MG63 (cell line): ENCODE data around the gene HAUS3. TPM values are rescaled to one million over a fixed set of nuclear protein-coding genes. Genes with fewer than 3 reads are reported as not detected.

Experiments used
- DNase-seq: peaks from one replicate; pipeline ENCODE4 v3.0.0-alpha.2; 2020
- H3K27me3 ChIP-seq: fragments of 250-450 bp; sonication (Bioruptor Pico); 2 replicates; pipeline ENCODE4 v1.5.1; 2020; ENCODE audit warnings: mild to moderate bottlenecking, moderate library complexity
- H3K36me3 ChIP-seq: fragments of 250-450 bp; sonication (Bioruptor Pico); 2 replicates; pipeline ENCODE4 v1.5.1; 2020; ENCODE audit warnings: mild to moderate bottlenecking, moderate library complexity
- H3K4me3 ChIP-seq: fragments of 250-450 bp; sonication (Bioruptor Pico); 2 replicates; pipeline ENCODE4 v1.5.1; 2020; ENCODE audit warnings: mild to moderate bottlenecking, moderate library complexity
- H3K9me3 ChIP-seq: fragments of 250-450 bp; sonication (Bioruptor Pico); 2 replicates; pipeline ENCODE4 v1.5.1; 2020; ENCODE audit warnings: mild to moderate bottlenecking, moderate library complexity
- total RNA-seq: library from RNA; depleted of rRNA; stranded (reverse); fragments of >200 nt; shearing (Covaris generic); gene quantifications from 2 replicates; pipeline ENCODE4 v1.2.3, GENCODE V29; 2014; ENCODE audit warnings: low replicate concordance

The HAUS3 gene
- total RNA-seq, 1 experiment from 2014 or later: 7.7 TPM

- H3K9me3 ChIP-seq: no peaks in the 10 kb centered on the region
- H3K4me3 ChIP-seq: no peak overlapping the region
- no peaks in the 10 kb centered on the region for H3K27me3 ChIP-seq
- DNase-seq: no peak
- H3K36me3 ChIP-seq: no peaks in the 10 kb centered on the region
These were observed 17.2 kb upstream of the HAUS3 start for GRCh38 chr4:2259036-2259540.

GRCh38 chr4:2258091-2259035, 16.4 kb upstream of the HAUS3 start:
- H3K9me3 ChIP-seq: no peaks in the 10 kb centered on the region
- no peak for DNase-seq
- H3K36me3 ChIP-seq: no peaks in the 10 kb centered on the region
- H3K4me3 ChIP-seq: no peak overlapping the region
- H3K27me3 ChIP-seq: no peaks in the 10 kb centered on the region

GRCh38 chr4:2257361-2258081, 15.6 kb upstream of the HAUS3 start:
- no peak for DNase-seq
- no peak overlapping the region for H3K4me3 ChIP-seq
- H3K9me3 ChIP-seq: no peaks in the 10 kb centered on the region
- no peaks in the 10 kb centered on the region for H3K27me3 ChIP-seq
- H3K36me3 ChIP-seq: no peaks in the 10 kb centered on the region

- no peaks in the 10 kb centered on the region for H3K9me3 ChIP-seq
- no peaks in the 10 kb centered on the region for H3K27me3 ChIP-seq
- H3K4me3 ChIP-seq: no peak overlapping the region
- no peak for DNase-seq
- no peaks in the 10 kb centered on the region for H3K36me3 ChIP-seq
These were observed 14.9 kb upstream of the HAUS3 start for GRCh38 chr4:2256781-2257191.

GRCh38 chr4:2256156-2256731, 14.3 kb upstream of the HAUS3 start:
- Histone ChIP-seq H3K27me3 (no peaks in the 10 kb centered on the region), H3K4me3 (no peak overlapping the region), H3K36me3 (no peaks in the 10 kb centered on the region), H3K9me3 (no peaks in the 10 kb centered on the region)
- no peak for DNase-seq

- no peak overlapping the region for H3K4me3 ChIP-seq
- H3K9me3 ChIP-seq: no peaks in the 10 kb centered on the region
- DNase-seq: no peak
- no peaks in the 10 kb centered on the region for H3K27me3 ChIP-seq
- H3K36me3 ChIP-seq: no peaks in the 10 kb centered on the region
These were observed 13.7 kb upstream of the HAUS3 start for GRCh38 chr4:2255501-2256155.

GRCh38 chr4:2254665-2255500, 13.0 kb upstream of the HAUS3 start:
- no peak for DNase-seq
- Histone ChIP-seq H3K4me3 (no peak overlapping the region), H3K36me3 (no peaks in the 10 kb centered on the region), H3K27me3 (no peaks in the 10 kb centered on the region), H3K9me3 (no peaks in the 10 kb centered on the region)

- Histone ChIP-seq H3K9me3 (no peaks in the 10 kb centered on the region), H3K27me3 (no peaks in the 10 kb centered on the region), H3K4me3 (no peak overlapping the region), H3K36me3 (no peaks in the 10 kb centered on the region)
- DNase-seq: no peak
These were observed 11.5 kb upstream of the HAUS3 start for GRCh38 chr4:2253160-2254084.

- Histone ChIP-seq H3K27me3 (no peaks in the 10 kb centered on the region), H3K36me3 (no peaks in the 10 kb centered on the region), H3K9me3 (no peaks in the 10 kb centered on the region), H3K4me3 (no peak overlapping the region)
- no peak for DNase-seq
These were observed 10.7 kb upstream of the HAUS3 start for GRCh38 chr4:2252530-2253091.

- Histone ChIP-seq H3K27me3 (no peaks in the 10 kb centered on the region), H3K9me3 (no peaks in the 10 kb centered on the region), H3K4me3 (no peak overlapping the region), H3K36me3 (no peaks in the 10 kb centered on the region)
- DNase-seq: no peak
These were observed 10.0 kb upstream of the HAUS3 start for GRCh38 chr4:2251795-2252529.

- Histone ChIP-seq H3K4me3 (no peak overlapping the region), H3K27me3 (no peaks in the 10 kb centered on the region), H3K36me3 (no peaks in the 10 kb centered on the region), H3K9me3 (no peaks in the 10 kb centered on the region)
- DNase-seq: no peak
These were observed 9.3 kb upstream of the HAUS3 start for GRCh38 chr4:2251073-2251794.

GRCh38 chr4:2250357-2251072, 8.6 kb upstream of the HAUS3 start:
- no peaks in the 10 kb centered on the region for H3K36me3 ChIP-seq
- no peak for DNase-seq
- H3K9me3 ChIP-seq: no peaks in the 10 kb centered on the region
- no peak overlapping the region for H3K4me3 ChIP-seq
- H3K27me3 ChIP-seq: no peaks in the 10 kb centered on the region
